H9 (cell line): Measurements from ENCODE around the gene ITGA8. TPM values are rescaled to one million over a fixed set of nuclear protein-coding genes. Genes with fewer than 3 reads are reported as not detected.

Experiments
- DNase-seq: peaks from one replicate; pipeline ENCODE4 v3.0.0-alpha.2; 2017
- H2AFZ ChIP-seq: one replicate; pipeline ENCODE4 v1.6.1; 2013; ENCODE audit warnings: mild to moderate bottlenecking, low read length, control low read depth, moderate library complexity
- H2AK5ac ChIP-seq: 2 replicates; pipeline ENCODE4 v1.6.1; 2013; ENCODE audit warnings: low read length, control low read depth, mixed read lengths; ENCODE audit not compliant: insufficient read length
- H2BK120ac ChIP-seq: one replicate; pipeline ENCODE4 v1.6.1; 2013; ENCODE audit warnings: low read depth, mild to moderate bottlenecking, low read length, control low read depth, inconsistent platforms; ENCODE audit not compliant: poor library complexity, severe bottlenecking
- H2BK12ac ChIP-seq: 2 replicates; pipeline ENCODE4 v1.6.1; 2013; ENCODE audit warnings: low read length, control low read depth, mixed read lengths, low read depth; ENCODE audit not compliant: insufficient read length
- H2BK15ac ChIP-seq: 2 replicates; pipeline ENCODE4 v1.6.1; 2013; ENCODE audit warnings: low read depth, low read length, control low read depth
- H2BK20ac ChIP-seq: one replicate; pipeline ENCODE4 v1.6.1; 2013; ENCODE audit warnings: low read depth, mild to moderate bottlenecking, low read length, control low read depth, inconsistent platforms; ENCODE audit not compliant: poor library complexity, severe bottlenecking
- H2BK5ac ChIP-seq: 2 replicates; pipeline ENCODE4 v1.6.1; 2013; ENCODE audit warnings: low read length, control low read depth, mixed read lengths; ENCODE audit not compliant: insufficient read length
- H3K14ac ChIP-seq: 2 replicates; pipeline ENCODE4 v1.6.1; 2013; ENCODE audit warnings: low read length, control low read depth; ENCODE audit not compliant: insufficient read depth
- H3K18ac ChIP-seq: 2 replicates; pipeline ENCODE4 v1.6.1; 2013; ENCODE audit warnings: low read depth, mild to moderate bottlenecking, mixed read lengths, low read length, control low read depth; ENCODE audit not compliant: insufficient read length
- H3K23ac ChIP-seq: 2 replicates; pipeline ENCODE4 v1.6.1; 2013; ENCODE audit warnings: low read length, control low read depth, mixed read lengths, low read depth; ENCODE audit not compliant: insufficient read length
- H3K23me2 ChIP-seq: 2 replicates; pipeline ENCODE4 v1.6.1; 2013; ENCODE audit warnings: low read depth, mild to moderate bottlenecking, mixed read lengths, low read length, control low read depth; ENCODE audit not compliant: insufficient read length, poor library complexity, severe bottlenecking
- H3K27ac ChIP-seq: 2 replicates; pipeline ENCODE4 v1.5.1; 2013; ENCODE audit warnings: low read length, control low read depth, mixed read lengths, low read depth; ENCODE audit not compliant: insufficient read length
- H3K27me3 ChIP-seq: 2 replicates; pipeline ENCODE4 v1.6.1; 2013; ENCODE audit warnings: low read length, control low read depth, inconsistent platforms; ENCODE audit not compliant: insufficient read depth
- H3K4ac ChIP-seq: 2 replicates; pipeline ENCODE4 v1.6.1; 2013; ENCODE audit warnings: low read depth, mild to moderate bottlenecking, control low read depth, inconsistent platforms, low read length, moderate library complexity
- H3K4me1 ChIP-seq: 2 replicates; pipeline ENCODE4 v1.6.1; 2013; ENCODE audit warnings: low read length, control low read depth, inconsistent platforms; ENCODE audit not compliant: insufficient read depth
- H3K4me2 ChIP-seq: 2 replicates; pipeline ENCODE4 v1.6.1; 2013; ENCODE audit warnings: low read length, control low read depth, mixed read lengths; ENCODE audit not compliant: insufficient read length, insufficient read depth
- H3K56ac ChIP-seq: 2 replicates; pipeline ENCODE4 v1.6.1; 2013; ENCODE audit warnings: low read depth, mild to moderate bottlenecking, mixed read lengths, low read length, control low read depth; ENCODE audit not compliant: insufficient read length
- H3K79me1 ChIP-seq: 2 replicates; pipeline ENCODE4 v1.6.1; 2013; ENCODE audit warnings: low read depth, mild to moderate bottlenecking, moderate library complexity, low read length, control low read depth, inconsistent platforms; ENCODE audit not compliant: insufficient read depth, poor library complexity, severe bottlenecking
- H3K79me2 ChIP-seq: 2 replicates; pipeline ENCODE4 v1.6.1; 2013; ENCODE audit warnings: low read length, control low read depth, inconsistent platforms; ENCODE audit not compliant: insufficient read depth
- H3K9ac ChIP-seq: 2 replicates; pipeline ENCODE4 v1.6.1; 2013; ENCODE audit warnings: low read length, control low read depth, mixed read lengths; ENCODE audit not compliant: insufficient read length; ENCODE audit errors: extremely low read depth
- H3K9me3 ChIP-seq: one replicate; pipeline ENCODE4 v1.6.1; 2013; ENCODE audit warnings: low read depth, low read length, inconsistent platforms; ENCODE audit not compliant: control insufficient read depth
- H3T11ph ChIP-seq: one replicate; pipeline ENCODE4 v1.6.1; 2013; ENCODE audit warnings: mild to moderate bottlenecking, low read length, control low read depth, inconsistent platforms
- H4K20me1 ChIP-seq: one replicate; pipeline ENCODE4 v1.6.1; 2013; ENCODE audit not compliant: control insufficient read depth, insufficient read length, insufficient read depth
- H4K5ac ChIP-seq: 2 replicates; pipeline ENCODE4 v1.6.1; 2013; ENCODE audit warnings: low read depth, mild to moderate bottlenecking, mixed read lengths, low read length, control low read depth; ENCODE audit not compliant: insufficient read length
- H4K8ac ChIP-seq: replicated peaks from 2 replicates; pipeline ENCODE4 v1.6.1; 2013; ENCODE audit warnings: low read length, control low read depth, mixed read lengths, low read depth; ENCODE audit not compliant: insufficient read length
- H4K91ac ChIP-seq: 2 replicates; pipeline ENCODE4 v1.6.1; 2013; ENCODE audit warnings: low read depth, mild to moderate bottlenecking, moderate library complexity, mixed read lengths, low read length, control low read depth; ENCODE audit not compliant: insufficient read length
- H3K27ac Mint-ChIP-seq, 3 experiments: 2 replicates in 2 of 3; 3 replicates in 1 of 3; pipeline ENCODE4 v1.8.0; 2020 to 2021; ENCODE audit warnings: mixed read lengths in 3 of 3, mild to moderate bottlenecking in 1 of 3, moderate library complexity in 1 of 3
- H3K27me3 Mint-ChIP-seq: 2 replicates; pipeline ENCODE4 v1.8.0; 2021; ENCODE audit warnings: low read depth, mild to moderate bottlenecking, moderate library complexity, mixed read lengths
- H3K36me3 Mint-ChIP-seq, 3 experiments: 2 replicates in 2 of 3; 3 replicates in 1 of 3; pipeline ENCODE4 v1.8.0; 2020 to 2021; ENCODE audit warnings: low read depth in 3 of 3, mixed read lengths in 3 of 3; ENCODE audit not compliant: insufficient read depth in 1 of 3
- H3K4me1 Mint-ChIP-seq, 2 experiments: 2 replicates each; pipeline ENCODE4 v1.8.0; 2020; ENCODE audit warnings: mixed read lengths in 2 of 2
- H3K4me3 Mint-ChIP-seq, 2 experiments: 2 replicates in 1 of 2; 3 replicates in 1 of 2; pipeline ENCODE4 v1.8.0; 2020 to 2021; ENCODE audit warnings: mild to moderate bottlenecking in 2 of 2, mixed read lengths in 2 of 2, moderate library complexity in 1 of 2
- H3K9me3 Mint-ChIP-seq, 2 experiments: 2 replicates in 1 of 2; 3 replicates in 1 of 2; pipeline ENCODE4 v1.8.0; 2020; ENCODE audit warnings: mild to moderate bottlenecking in 2 of 2, mixed read lengths in 2 of 2, moderate library complexity in 1 of 2
- WGBS: extraction: QIAGEN DNeasy Blood & Tissue Kit; methylation state at CpG from one replicate; pipeline ENCODE4 v1.1.7; 2013; ENCODE audit warnings: missing lambda C conversion rate, low lambda C conversion rate, mixed read lengths; ENCODE audit not compliant: insufficient read length; ENCODE audit errors: extremely low coverage; 5-methylcytosine and 5-hydroxymethylcytosine counted together
- total RNA-seq: library from RNA; stranded (reverse); gene quantifications from 2 replicates; pipeline ENCODE4 v1.2.1, GENCODE V29; 2021
- TF ChIP-seq, protein P1 (sequence below): fragments of 200-600 bp; sonication (generic); conservative IDR thresholded peaks from 3 replicates; pipeline ENCODE4 v1.8.0; 2021; ENCODE audit warnings: antibody characterized with exemption, mild to moderate bottlenecking

ITGA8 gene
- total RNA-seq, 1 experiment from 2014 or later: not detected

GRCh38 chr10:15710455-15710854 is 9.3 kb downstream of the ITGA8 start:
- H2BK120ac ChIP-seq: no peak overlapping the region
- H3K14ac ChIP-seq: no peak overlapping the region
- no peaks in the 10 kb centered on the region for H3K4me1 Mint-ChIP-seq
- no peak overlapping the region for H2BK20ac ChIP-seq
- H3K4me3 Mint-ChIP-seq: no peak overlapping the region
- TF ChIP-seq, protein P1, sequence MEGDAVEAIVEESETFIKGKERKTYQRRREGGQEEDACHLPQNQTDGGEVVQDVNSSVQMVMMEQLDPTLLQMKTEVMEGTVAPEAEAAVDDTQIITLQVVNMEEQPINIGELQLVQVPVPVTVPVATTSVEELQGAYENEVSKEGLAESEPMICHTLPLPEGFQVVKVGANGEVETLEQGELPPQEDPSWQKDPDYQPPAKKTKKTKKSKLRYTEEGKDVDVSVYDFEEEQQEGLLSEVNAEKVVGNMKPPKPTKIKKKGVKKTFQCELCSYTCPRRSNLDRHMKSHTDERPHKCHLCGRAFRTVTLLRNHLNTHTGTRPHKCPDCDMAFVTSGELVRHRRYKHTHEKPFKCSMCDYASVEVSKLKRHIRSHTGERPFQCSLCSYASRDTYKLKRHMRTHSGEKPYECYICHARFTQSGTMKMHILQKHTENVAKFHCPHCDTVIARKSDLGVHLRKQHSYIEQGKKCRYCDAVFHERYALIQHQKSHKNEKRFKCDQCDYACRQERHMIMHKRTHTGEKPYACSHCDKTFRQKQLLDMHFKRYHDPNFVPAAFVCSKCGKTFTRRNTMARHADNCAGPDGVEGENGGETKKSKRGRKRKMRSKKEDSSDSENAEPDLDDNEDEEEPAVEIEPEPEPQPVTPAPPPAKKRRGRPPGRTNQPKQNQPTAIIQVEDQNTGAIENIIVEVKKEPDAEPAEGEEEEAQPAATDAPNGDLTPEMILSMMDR: no peak
- H3K9me3 ChIP-seq: no peaks in the 10 kb centered on the region
- H3T11ph ChIP-seq: no peak overlapping the region
- H2AFZ ChIP-seq: no peak overlapping the region
- no peak overlapping the region for H3K18ac ChIP-seq
- no peak overlapping the region for H3K56ac ChIP-seq
- DNase-seq: no peak
- no peaks in the 10 kb centered on the region for H3K36me3 Mint-ChIP-seq
- H3K27ac Mint-ChIP-seq: no peak overlapping the region
- H4K91ac ChIP-seq: no peak overlapping the region
- H3K23me2 ChIP-seq: no peaks in the 10 kb centered on the region
- H3K27ac ChIP-seq: no peak overlapping the region
- no peaks in the 10 kb centered on the region for H3K27me3 ChIP-seq
- no peaks in the 10 kb centered on the region for H3K79me2 ChIP-seq
- H3K23ac ChIP-seq: no peak overlapping the region
- no peak overlapping the region for H3K4ac ChIP-seq
- no peaks in the 10 kb centered on the region for H3K9me3 Mint-ChIP-seq
- WGBS: no CpG with 5 or more reads among the region's 5 CpGs
- no peak overlapping the region for H2AK5ac ChIP-seq
- no peaks in the 10 kb centered on the region for H3K4me1 ChIP-seq
- H2BK5ac ChIP-seq: no peak overlapping the region
- H4K20me1 ChIP-seq: no peaks in the 10 kb centered on the region
- H4K8ac ChIP-seq: no peak overlapping the region
- peaks cover 24% of the 10 kb centered on the region for H3K27me3 Mint-ChIP-seq
- no peak overlapping the region for H3K4me2 ChIP-seq
- H2BK12ac ChIP-seq: no peak overlapping the region
- H4K5ac ChIP-seq: no peak overlapping the region
- H2BK15ac ChIP-seq: no peak overlapping the region
- no peak overlapping the region for H3K9ac ChIP-seq
- H3K79me1 ChIP-seq: no peaks in the 10 kb centered on the region
